ENCODE measurements around the gene EEF1A1.
"Not testable (repeated sequence)": the region's sequence is repeated elsewhere in the genome, so short reads cannot be mapped to it uniquely, and the experiment has no call there.

Gene EEF1A1

DNA sequence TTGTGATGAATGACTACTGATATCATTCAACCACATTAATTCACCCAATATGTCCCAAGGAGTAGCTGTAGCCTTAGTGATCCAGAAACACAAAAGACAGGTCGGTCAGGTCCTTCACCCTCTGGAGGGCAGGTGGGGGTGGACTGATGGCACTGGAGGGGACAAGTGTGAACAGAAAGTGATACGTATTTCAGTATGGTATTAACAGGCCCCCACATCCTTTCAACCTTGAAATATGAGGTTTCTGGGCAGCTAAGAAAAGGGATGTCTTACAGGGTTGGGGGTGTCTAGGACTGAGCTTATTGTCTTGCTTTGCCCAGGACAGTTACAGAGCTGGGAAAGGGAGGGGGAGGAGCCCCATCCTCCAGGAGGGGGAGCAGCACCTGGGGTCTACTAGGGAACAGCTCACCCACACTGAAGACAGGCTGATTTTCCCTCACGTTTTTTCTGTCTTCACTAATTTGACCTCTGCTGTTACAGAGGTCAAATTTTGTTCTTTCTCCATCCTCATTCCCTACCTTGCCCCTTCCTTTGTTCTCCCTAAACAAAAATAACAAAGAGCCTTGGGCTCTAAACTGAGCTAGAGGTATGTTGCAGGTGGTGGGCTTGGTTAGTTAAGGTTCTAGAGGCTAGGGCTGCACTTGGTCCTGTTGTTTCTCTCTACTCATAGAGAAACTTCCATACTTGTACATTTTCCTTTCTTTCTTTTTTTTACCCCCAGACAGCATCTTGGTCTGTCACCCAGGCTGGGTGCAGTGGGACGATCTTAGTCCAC lies 38.0 kb upstream of the EEF1A1 start:
- H3K36me3 ChIP-seq (ENCODE audit: control insufficient read depth, insufficient read depth, low read length, severe bottlenecking): no peaks in the 10 kb centered on the region
- no peaks in the 10 kb centered on the region for H3K27me3 ChIP-seq (replicated peaks; ENCODE audit: control insufficient read depth, insufficient read depth, low read length)
- peaks cover 5% of the 10 kb centered on the region for H3K4me1 ChIP-seq (ENCODE audit: control insufficient read depth, insufficient read depth, low read length)
- no peak for DNase-seq (ENCODE audit: low read depth)
- no peak overlapping the region for H3K9ac ChIP-seq (ENCODE audit: low read length)
- no peaks in the 10 kb centered on the region for H3K9me3 ChIP-seq (ENCODE audit: control insufficient read depth, low read length)
- no peak overlapping the region for H3K4me3 ChIP-seq (ENCODE audit: low read length)

DNA sequence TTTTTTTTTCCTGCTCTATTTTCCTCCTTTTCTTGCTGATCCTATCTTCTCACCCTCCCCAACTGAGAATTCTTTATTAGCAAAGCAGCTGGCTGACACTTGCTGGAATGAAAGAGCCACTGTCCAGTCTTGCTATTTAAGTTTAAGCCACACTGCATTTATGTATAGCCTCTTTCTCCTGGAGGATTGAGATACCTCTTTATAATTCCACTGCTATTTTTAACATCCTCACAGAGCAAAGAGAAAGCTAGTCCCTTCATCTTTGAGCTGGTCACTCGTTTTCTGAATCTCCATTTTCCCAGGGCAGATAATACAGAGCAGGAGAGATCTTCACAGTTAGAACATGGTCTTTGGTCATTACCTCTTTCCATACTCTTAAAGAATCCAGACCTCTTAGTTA lies 36.0 kb upstream of the EEF1A1 start:
- DNase-seq (ENCODE audit: low read depth): no peak
- H3K36me3 ChIP-seq (ENCODE audit: control insufficient read depth, insufficient read depth, low read length, severe bottlenecking): no peaks in the 10 kb centered on the region
- H3K4me1 ChIP-seq (ENCODE audit: control insufficient read depth, insufficient read depth, low read length): peaks cover 5% of the 10 kb centered on the region
- H3K9me3 ChIP-seq (ENCODE audit: control insufficient read depth, low read length): no peaks in the 10 kb centered on the region
- H3K4me3 ChIP-seq (ENCODE audit: low read length): no peak overlapping the region
- H3K27me3 ChIP-seq (replicated peaks; ENCODE audit: control insufficient read depth, insufficient read depth, low read length): no peaks in the 10 kb centered on the region
- H3K9ac ChIP-seq (ENCODE audit: low read length): no peak overlapping the region

DNA sequence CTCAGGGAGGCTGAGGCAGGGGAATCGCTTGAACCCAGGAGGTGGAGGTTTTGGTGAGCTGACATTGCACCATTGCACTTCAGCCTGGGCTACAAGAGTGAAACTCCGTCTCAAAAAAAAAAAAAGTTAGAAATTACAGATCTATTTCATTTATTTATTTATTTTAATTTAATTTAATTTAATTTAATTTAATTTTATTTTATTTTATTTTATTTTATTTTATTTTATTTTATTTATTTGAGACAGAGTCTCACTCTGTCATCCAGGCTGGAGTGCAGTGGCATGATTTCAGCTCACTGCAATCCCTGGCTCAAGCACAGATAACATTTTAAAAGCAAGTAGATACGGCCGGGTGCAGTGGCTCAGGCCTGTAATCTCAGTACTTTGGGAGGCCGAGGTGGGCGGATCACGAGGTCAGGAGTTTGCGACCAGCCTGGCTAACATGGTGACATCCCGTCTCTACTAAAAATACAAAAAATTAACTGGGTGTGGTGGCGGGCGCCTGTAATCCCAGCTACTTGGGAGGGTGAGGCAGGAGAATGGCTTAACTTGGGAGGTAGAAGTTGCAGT lies 34.6 kb upstream of the EEF1A1 start:
- not testable (repeated sequence) for H3K9ac ChIP-seq (ENCODE audit: low read length); H3K36me3 ChIP-seq (ENCODE audit: control insufficient read depth, insufficient read depth, low read length, severe bottlenecking); H3K9me3 ChIP-seq (ENCODE audit: control insufficient read depth, low read length); H3K27me3 ChIP-seq (replicated peaks; ENCODE audit: control insufficient read depth, insufficient read depth, low read length); DNase-seq (ENCODE audit: low read depth); H3K4me3 ChIP-seq (ENCODE audit: low read length); H3K4me1 ChIP-seq (ENCODE audit: control insufficient read depth, insufficient read depth, low read length)

DNA sequence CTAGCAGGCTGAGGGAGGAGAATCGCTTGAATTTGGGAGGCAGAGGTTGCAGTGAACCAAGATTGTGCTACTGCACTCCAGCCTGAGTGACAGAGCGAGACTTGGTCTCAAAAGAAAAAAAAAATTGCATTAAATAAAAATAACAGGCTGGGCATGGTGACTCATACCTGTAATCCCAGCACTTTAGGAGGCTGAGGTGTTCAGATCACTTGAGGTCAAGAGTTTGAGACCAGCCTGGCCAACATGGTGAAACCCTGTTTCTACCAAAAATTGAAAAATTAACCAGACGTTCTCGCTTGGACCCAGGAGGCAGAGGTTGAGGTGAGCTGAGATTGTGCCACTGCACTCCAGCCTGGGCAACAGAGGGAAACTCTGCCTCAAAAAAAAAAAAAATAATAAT lies 30.3 kb upstream of the EEF1A1 start:
- not testable (repeated sequence) for DNase-seq (ENCODE audit: low read depth); H3K27me3 ChIP-seq (replicated peaks; ENCODE audit: control insufficient read depth, insufficient read depth, low read length); H3K9me3 ChIP-seq (ENCODE audit: control insufficient read depth, low read length); H3K9ac ChIP-seq (ENCODE audit: low read length); H3K4me3 ChIP-seq (ENCODE audit: low read length); H3K36me3 ChIP-seq (ENCODE audit: control insufficient read depth, insufficient read depth, low read length, severe bottlenecking)
- H3K4me1 ChIP-seq (ENCODE audit: control insufficient read depth, insufficient read depth, low read length): peaks cover 13% of the 10 kb centered on the region

DNA sequence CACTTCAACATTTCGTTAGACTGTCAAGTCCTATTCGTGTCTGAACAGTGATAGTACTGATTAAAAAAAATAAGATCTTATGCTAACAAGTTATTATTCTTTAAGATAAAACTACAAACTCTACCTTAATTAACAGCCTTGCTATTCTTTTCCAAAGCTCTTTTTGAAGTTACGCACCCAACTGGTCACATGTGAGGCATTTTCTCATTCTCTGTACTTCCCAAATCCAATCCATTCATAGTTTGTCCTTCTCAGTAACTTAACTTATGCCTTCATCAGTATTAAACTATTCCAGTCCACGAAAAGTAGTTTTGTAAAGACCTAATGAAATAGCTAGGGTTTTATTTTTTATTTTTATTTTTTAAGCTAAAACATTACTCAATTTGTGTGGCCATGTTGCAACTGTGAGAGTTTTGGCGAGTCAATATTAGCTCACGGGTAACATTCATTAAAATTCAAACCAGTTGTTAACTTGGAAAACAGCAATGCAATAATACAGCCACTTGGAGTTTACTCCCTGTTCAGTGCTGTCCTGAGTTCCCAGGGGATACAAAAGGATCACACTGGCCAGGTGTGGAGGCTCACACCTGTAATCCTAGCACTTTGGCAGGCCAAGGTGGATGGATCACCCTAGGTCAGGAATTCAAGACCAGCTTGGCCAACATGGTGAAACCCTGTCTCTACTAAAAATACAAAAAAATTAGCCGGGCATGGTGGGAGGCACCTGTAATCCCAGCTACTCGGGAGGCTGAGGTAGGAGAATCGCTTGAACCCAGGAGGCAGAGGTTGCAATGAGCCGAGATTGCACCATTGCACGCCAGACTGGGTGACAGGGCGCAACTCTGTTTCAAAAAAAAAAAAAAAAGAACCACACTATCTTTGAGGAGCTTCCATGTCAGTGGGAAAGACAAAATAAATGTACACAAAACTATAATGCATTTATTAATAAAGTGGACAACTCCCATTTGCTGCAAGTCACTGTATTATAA lies 27.9 kb upstream of the EEF1A1 start:
- H3K4me1 ChIP-seq (ENCODE audit: control insufficient read depth, insufficient read depth, low read length): peaks cover 13% of the 10 kb centered on the region
- H3K36me3 ChIP-seq (ENCODE audit: control insufficient read depth, insufficient read depth, low read length, severe bottlenecking): no peaks in the 10 kb centered on the region
- no peaks in the 10 kb centered on the region for H3K9me3 ChIP-seq (ENCODE audit: control insufficient read depth, low read length)
- H3K9ac ChIP-seq (ENCODE audit: low read length): no peak overlapping the region
- no peak for DNase-seq (ENCODE audit: low read depth)
- no peaks in the 10 kb centered on the region for H3K27me3 ChIP-seq (replicated peaks; ENCODE audit: control insufficient read depth, insufficient read depth, low read length)
- H3K4me3 ChIP-seq (ENCODE audit: low read length): no peak overlapping the region

DNA sequence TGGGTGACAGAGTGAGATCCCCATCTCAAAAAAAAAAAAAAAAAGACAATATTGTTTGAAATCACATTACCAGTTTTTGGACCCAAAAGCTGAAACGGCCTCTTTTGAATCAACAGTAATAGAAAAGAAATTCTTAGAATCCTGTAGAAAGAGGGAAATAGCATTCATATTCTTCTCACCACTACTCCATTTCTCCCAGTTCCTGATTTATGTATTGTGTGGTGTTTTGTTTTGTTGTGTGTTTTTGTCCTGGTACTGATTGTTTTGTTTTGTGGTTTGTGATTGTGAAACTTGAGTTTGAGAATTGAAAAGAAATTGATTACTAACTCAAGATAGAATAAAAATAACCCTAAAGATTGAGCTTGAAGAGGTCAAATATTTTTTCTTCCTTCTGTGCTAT lies 26.2 kb upstream of the EEF1A1 start:
- peaks cover 13% of the 10 kb centered on the region for H3K4me1 ChIP-seq (ENCODE audit: control insufficient read depth, insufficient read depth, low read length)
- H3K9me3 ChIP-seq (ENCODE audit: control insufficient read depth, low read length): no peaks in the 10 kb centered on the region
- H3K9ac ChIP-seq (ENCODE audit: low read length): no peak overlapping the region
- no peaks in the 10 kb centered on the region for H3K36me3 ChIP-seq (ENCODE audit: control insufficient read depth, insufficient read depth, low read length, severe bottlenecking)
- H3K4me3 ChIP-seq (ENCODE audit: low read length): no peak overlapping the region
- DNase-seq (ENCODE audit: low read depth): no peak
- H3K27me3 ChIP-seq (replicated peaks; ENCODE audit: control insufficient read depth, insufficient read depth, low read length): no peaks in the 10 kb centered on the region

DNA sequence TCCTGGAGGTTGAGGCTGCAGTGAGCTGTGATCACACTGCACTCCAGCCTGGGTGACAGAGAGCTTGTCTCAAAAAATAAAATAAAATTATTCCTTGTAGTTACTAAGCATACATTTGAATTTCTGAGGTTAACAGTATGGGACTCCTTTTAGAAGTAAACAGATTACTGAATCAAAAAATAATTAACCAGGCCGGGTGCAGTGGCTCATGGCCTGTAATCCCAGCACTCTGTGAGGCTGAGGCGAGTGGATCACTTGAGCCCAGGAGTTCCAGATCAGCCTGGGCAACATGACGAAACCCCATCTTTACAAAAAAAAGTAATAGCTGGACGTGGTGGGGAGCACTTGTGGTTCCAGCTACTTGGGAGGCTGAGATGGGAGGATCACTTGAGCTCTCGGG lies 22.1 kb upstream of the EEF1A1 start:
- no peak overlapping the region for H3K4me3 ChIP-seq (ENCODE audit: low read length)
- DNase-seq (ENCODE audit: low read depth): no peak
- no peaks in the 10 kb centered on the region for H3K27me3 ChIP-seq (replicated peaks; ENCODE audit: control insufficient read depth, insufficient read depth, low read length)
- no peak overlapping the region for H3K9ac ChIP-seq (ENCODE audit: low read length)
- no peaks in the 10 kb centered on the region for H3K36me3 ChIP-seq (ENCODE audit: control insufficient read depth, insufficient read depth, low read length, severe bottlenecking)
- no peaks in the 10 kb centered on the region for H3K9me3 ChIP-seq (ENCODE audit: control insufficient read depth, low read length)
- H3K4me1 ChIP-seq (ENCODE audit: control insufficient read depth, insufficient read depth, low read length): peaks cover 1% of the 10 kb centered on the region

DNA sequence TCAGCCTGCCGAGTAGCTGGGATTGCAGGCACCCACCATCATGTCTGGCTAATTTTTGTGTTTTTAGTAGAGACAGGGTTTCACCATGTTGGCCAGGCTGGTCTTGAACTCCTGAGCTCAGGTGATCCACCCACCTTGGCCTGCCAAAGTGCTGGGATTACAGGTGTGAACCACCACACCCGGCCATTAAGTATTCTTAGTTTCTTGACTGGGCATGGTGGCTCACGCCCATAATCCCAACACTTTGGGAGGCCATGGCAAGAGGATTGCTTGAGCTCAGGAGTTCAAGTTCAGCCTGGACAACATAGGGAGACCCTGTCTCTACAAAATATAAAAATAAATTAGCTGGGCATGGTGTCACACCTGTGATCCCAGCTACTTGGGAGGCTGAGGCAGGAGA lies 21.6 kb upstream of the EEF1A1 start:
- not testable (repeated sequence) for H3K4me1 ChIP-seq (ENCODE audit: control insufficient read depth, insufficient read depth, low read length); H3K27me3 ChIP-seq (replicated peaks; ENCODE audit: control insufficient read depth, insufficient read depth, low read length); H3K36me3 ChIP-seq (ENCODE audit: control insufficient read depth, insufficient read depth, low read length, severe bottlenecking); H3K9me3 ChIP-seq (ENCODE audit: control insufficient read depth, low read length); H3K4me3 ChIP-seq (ENCODE audit: low read length); DNase-seq (ENCODE audit: low read depth); H3K9ac ChIP-seq (ENCODE audit: low read length)

DNA sequence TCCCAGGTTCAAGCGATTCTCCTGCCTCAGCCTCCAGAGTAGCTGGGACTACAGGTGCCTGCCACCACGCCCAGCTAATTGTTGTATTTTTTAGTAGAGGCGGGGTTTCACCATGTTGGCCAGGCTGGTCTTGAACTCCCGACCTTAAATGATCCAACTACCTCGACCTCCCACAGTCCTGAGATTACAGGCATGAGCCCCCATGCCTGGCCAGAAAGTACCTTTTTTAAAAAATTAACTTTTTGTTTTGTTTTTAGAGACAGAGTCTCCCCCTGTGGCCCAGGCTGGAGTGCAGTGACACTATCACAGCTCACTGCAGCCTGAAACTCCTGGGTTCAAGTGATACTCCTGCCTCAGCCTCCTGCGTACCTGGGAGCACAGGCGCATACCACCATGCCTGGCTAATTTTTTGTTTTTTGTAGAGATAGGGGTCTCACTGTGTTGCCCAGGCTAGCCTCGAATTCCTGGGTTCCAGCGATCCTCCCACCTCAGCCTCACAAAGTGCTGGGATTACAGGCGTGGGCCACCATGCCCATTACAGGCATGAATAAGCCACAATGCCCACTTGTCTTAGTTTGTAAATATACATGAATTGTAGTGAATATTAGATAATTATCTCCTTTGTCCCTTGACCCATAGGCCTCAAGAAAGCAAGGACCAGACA lies 17.4 kb upstream of the EEF1A1 start:
- H3K27me3 ChIP-seq (replicated peaks; ENCODE audit: control insufficient read depth, insufficient read depth, low read length): no peaks in the 10 kb centered on the region
- no peak overlapping the region for H3K4me3 ChIP-seq (ENCODE audit: low read length)
- H3K9ac ChIP-seq (ENCODE audit: low read length): no peak overlapping the region
- H3K9me3 ChIP-seq (ENCODE audit: control insufficient read depth, low read length): no peaks in the 10 kb centered on the region
- no peaks in the 10 kb centered on the region for H3K36me3 ChIP-seq (ENCODE audit: control insufficient read depth, insufficient read depth, low read length, severe bottlenecking)
- peaks cover 2% of the 10 kb centered on the region for H3K4me1 ChIP-seq (ENCODE audit: control insufficient read depth, insufficient read depth, low read length)
- DNase-seq (ENCODE audit: low read depth): no peak

DNA sequence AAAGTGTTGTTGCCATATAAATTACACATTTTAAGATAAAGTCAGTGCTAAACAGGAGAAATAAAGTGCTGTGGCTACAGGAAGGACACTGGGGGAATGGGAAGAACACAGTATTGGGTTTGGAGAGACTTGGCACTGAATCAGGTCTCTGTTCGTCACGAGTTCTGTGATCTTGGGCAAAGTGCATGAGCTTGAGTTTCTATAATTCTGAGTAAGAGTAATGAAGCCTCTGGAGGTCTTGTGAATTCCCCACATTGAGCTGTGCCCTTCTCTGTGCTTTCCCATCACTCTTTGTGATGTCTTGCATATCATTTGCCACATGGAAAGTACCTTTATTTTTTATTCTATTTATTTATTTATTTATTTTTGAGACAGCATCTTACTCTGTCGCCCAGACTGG lies 16.8 kb upstream of the EEF1A1 start:
- no peaks in the 10 kb centered on the region for H3K36me3 ChIP-seq (ENCODE audit: control insufficient read depth, insufficient read depth, low read length, severe bottlenecking)
- no peaks in the 10 kb centered on the region for H3K27me3 ChIP-seq (replicated peaks; ENCODE audit: control insufficient read depth, insufficient read depth, low read length)
- no peak overlapping the region for H3K4me3 ChIP-seq (ENCODE audit: low read length)
- no peak overlapping the region for H3K9ac ChIP-seq (ENCODE audit: low read length)
- DNase-seq (ENCODE audit: low read depth): no peak
- H3K9me3 ChIP-seq (ENCODE audit: control insufficient read depth, low read length): no peaks in the 10 kb centered on the region
- peaks cover 2% of the 10 kb centered on the region for H3K4me1 ChIP-seq (ENCODE audit: control insufficient read depth, insufficient read depth, low read length)

DNA sequence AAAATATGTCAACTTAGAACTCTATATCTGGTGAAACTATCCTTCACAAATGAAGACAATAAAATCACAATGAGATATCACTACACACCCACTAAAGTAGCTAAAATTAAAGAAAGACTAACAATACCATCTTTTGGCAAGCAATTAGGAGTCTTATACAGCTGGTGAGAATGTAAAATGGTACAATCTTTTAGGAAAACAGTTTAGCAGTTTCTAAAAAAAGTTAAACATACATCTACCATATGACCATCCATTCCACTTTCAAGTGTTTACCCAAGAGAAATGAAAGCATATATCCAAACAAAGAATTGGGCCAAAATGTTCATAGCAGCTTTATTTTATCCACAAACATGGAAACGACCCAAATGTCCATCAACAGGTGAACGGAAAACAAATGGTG lies 13.8 kb upstream of the EEF1A1 start:
- H3K9ac ChIP-seq (ENCODE audit: low read length): no peak overlapping the region
- H3K36me3 ChIP-seq (ENCODE audit: control insufficient read depth, insufficient read depth, low read length, severe bottlenecking): no peaks in the 10 kb centered on the region
- H3K27me3 ChIP-seq (replicated peaks; ENCODE audit: control insufficient read depth, insufficient read depth, low read length): no peaks in the 10 kb centered on the region
- H3K4me3 ChIP-seq (ENCODE audit: low read length): no peak overlapping the region
- no peak for DNase-seq (ENCODE audit: low read depth)
- peaks cover 2% of the 10 kb centered on the region for H3K4me1 ChIP-seq (ENCODE audit: control insufficient read depth, insufficient read depth, low read length)
- H3K9me3 ChIP-seq (ENCODE audit: control insufficient read depth, low read length): no peaks in the 10 kb centered on the region
